C4-2B (cell line): ENCODE measurements around the gene CACNA2D3.

ENCODE experiments used
- ZFX ChIP-seq: fragments of 450-650 bp; IDR thresholded peaks from 2 replicates; pipeline ENCODE4 v1.6.1; 2017
- TF ChIP-seq, protein P1 (sequence below): fragments of 450-650 bp; conservative IDR thresholded peaks from 2 replicates; pipeline ENCODE4 v1.5.1; 2017; ENCODE audit warnings: mild to moderate bottlenecking

DNA sequence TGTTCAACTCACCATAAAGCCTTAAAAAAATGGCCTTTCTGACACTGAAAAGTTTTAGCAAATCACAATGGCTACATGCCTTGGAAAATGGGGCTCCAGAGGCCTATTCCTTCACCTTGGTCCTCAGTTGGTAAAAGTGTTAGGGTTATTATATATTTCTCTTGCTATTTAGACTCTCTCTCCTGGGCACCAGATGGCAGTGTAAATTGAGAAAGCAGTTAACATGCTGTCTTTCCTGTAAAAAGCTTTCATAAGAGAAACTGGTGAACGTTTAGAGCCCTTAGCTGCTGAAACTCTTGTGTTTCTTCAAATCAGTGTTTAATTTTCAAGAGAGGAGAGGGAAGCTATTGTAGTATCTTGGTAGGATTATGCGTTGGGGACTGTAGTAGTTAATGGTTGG, 715.6 kb downstream of the CACNA2D3 start:
- TF ChIP-seq, protein P1, sequence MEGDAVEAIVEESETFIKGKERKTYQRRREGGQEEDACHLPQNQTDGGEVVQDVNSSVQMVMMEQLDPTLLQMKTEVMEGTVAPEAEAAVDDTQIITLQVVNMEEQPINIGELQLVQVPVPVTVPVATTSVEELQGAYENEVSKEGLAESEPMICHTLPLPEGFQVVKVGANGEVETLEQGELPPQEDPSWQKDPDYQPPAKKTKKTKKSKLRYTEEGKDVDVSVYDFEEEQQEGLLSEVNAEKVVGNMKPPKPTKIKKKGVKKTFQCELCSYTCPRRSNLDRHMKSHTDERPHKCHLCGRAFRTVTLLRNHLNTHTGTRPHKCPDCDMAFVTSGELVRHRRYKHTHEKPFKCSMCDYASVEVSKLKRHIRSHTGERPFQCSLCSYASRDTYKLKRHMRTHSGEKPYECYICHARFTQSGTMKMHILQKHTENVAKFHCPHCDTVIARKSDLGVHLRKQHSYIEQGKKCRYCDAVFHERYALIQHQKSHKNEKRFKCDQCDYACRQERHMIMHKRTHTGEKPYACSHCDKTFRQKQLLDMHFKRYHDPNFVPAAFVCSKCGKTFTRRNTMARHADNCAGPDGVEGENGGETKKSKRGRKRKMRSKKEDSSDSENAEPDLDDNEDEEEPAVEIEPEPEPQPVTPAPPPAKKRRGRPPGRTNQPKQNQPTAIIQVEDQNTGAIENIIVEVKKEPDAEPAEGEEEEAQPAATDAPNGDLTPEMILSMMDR = peak; percentile 47
- TF ChIP-seq ZFX = no peak
